ENCODE results near the gene GPRC5D. TPM values are rescaled to one million over a fixed set of nuclear protein-coding genes. Genes with fewer than 3 reads are reported as not detected.

The GPRC5D gene
- polyA plus RNA-seq, 1 donor from 2014 or later: not detected

- Histone ChIP-seq H3K27ac (ENCODE audit: low read length) (no peak overlapping the region), H3K27me3 (ENCODE audit: insufficient read depth, low read depth, low read length) (peaks cover 10% of the 10 kb centered on the region), H2AFZ (ENCODE audit: low read depth, low read length) (no peak overlapping the region), H3K9me2 (ENCODE audit: insufficient read depth, low read length) (no peaks in the 10 kb centered on the region), H3F3A (ENCODE audit: insufficient read depth, low read length, poor library complexity, severe bottlenecking) (no peaks in the 10 kb centered on the region), H3K4me2 (ENCODE audit: low read length) (no peak overlapping the region), H3K36me3 (ENCODE audit: insufficient read depth, low read length) (no peaks in the 10 kb centered on the region), H3K9me3 (ENCODE audit: low read length) (no peaks in the 10 kb centered on the region), H3K9ac (ENCODE audit: low read length) (no peak overlapping the region), H4K20me1 (ENCODE audit: insufficient read depth) (no peaks in the 10 kb centered on the region), H3K79me2 (replicated peaks; ENCODE audit: insufficient read depth, low read length) (no peaks in the 10 kb centered on the region), H3K4me3 (ENCODE audit: low read length) (no peak overlapping the region)
- TF ChIP-seq CTCF (IDR thresholded peaks at IDR 0.05; ENCODE audit: poor library complexity, severe bottlenecking) (no peak), POLR2AphosphoS5 (IDR thresholded peaks at IDR 0.05) (no peak), EZH2 (IDR thresholded peaks at IDR 0.05; ENCODE audit: borderline replicate concordance, insufficient read depth, low read length, poor library complexity, severe bottlenecking) (no peak), TAF1 (IDR thresholded peaks at IDR 0.05; ENCODE audit: low read depth) (no peak), MXI1 (conservative IDR thresholded peaks at IDR 0.05; ENCODE audit: poor library complexity, severe bottlenecking) (no peak), RAD21 (conservative IDR thresholded peaks at IDR 0.05) (no peak), REST (IDR thresholded peaks at IDR 0.05; ENCODE audit: borderline replicate concordance) (no peak), SMC3 (conservative IDR thresholded peaks at IDR 0.05; ENCODE audit: poor library complexity) (no peak), EP300 (conservative IDR thresholded peaks at IDR 0.05; ENCODE audit: poor library complexity, severe bottlenecking) (no peak)
Measured at GRCh38 chr12:12896260-12896659, 55.7 kb downstream of the GPRC5D start.

- H3K79me2 ChIP-seq (replicated peaks; ENCODE audit: insufficient read depth, low read length): no peaks in the 10 kb centered on the region
- H3K9me2 ChIP-seq (ENCODE audit: insufficient read depth, low read length): no peaks in the 10 kb centered on the region
- H3K4me3 ChIP-seq (ENCODE audit: low read length): no peak overlapping the region
- no peak overlapping the region for H3K27ac ChIP-seq (ENCODE audit: low read length)
- TF ChIP-seq POLR2AphosphoS5 (IDR thresholded peaks at IDR 0.05) (no peak), SMC3 (conservative IDR thresholded peaks at IDR 0.05; ENCODE audit: poor library complexity) (no peak), RAD21 (conservative IDR thresholded peaks at IDR 0.05) (no peak), EP300 (conservative IDR thresholded peaks at IDR 0.05; ENCODE audit: poor library complexity, severe bottlenecking) (no peak), EZH2 (IDR thresholded peaks at IDR 0.05; ENCODE audit: borderline replicate concordance, insufficient read depth, low read length, poor library complexity, severe bottlenecking) (no peak), MXI1 (conservative IDR thresholded peaks at IDR 0.05; ENCODE audit: poor library complexity, severe bottlenecking) (no peak), TAF1 (IDR thresholded peaks at IDR 0.05; ENCODE audit: low read depth) (no peak), REST (IDR thresholded peaks at IDR 0.05; ENCODE audit: borderline replicate concordance) (no peak), CTCF (IDR thresholded peaks at IDR 0.05; ENCODE audit: poor library complexity, severe bottlenecking) (no peak)
- H4K20me1 ChIP-seq (ENCODE audit: insufficient read depth): no peaks in the 10 kb centered on the region
- no peak overlapping the region for H3K9ac ChIP-seq (ENCODE audit: low read length)
- H3K9me3 ChIP-seq (ENCODE audit: low read length): no peaks in the 10 kb centered on the region
- no peak overlapping the region for H2AFZ ChIP-seq (ENCODE audit: low read depth, low read length)
- no peaks in the 10 kb centered on the region for H3F3A ChIP-seq (ENCODE audit: insufficient read depth, low read length, poor library complexity, severe bottlenecking)
- H3K4me2 ChIP-seq (ENCODE audit: low read length): no peak overlapping the region
- H3K36me3 ChIP-seq (ENCODE audit: insufficient read depth, low read length): no peaks in the 10 kb centered on the region
- H3K27me3 ChIP-seq (ENCODE audit: insufficient read depth, low read depth, low read length): peaks cover 22% of the 10 kb centered on the region
Measured at GRCh38 chr12:12893438-12893837, 58.5 kb downstream of the GPRC5D start.

Data from neural cell (in vitro differentiated cells).